A549 treated with CpdA at 1 μM for 4 hours (cell line): ENCODE results near the gene ELL. TPM values are rescaled to one million over a fixed set of nuclear protein-coding genes. Genes with fewer than 3 reads are reported as not detected.

Source experiments
- total RNA-seq: library from RNA; stranded (reverse); fragments of 200-300 nt; extraction: Qiagen RNA extraction; gene quantifications from 5 replicates; pipeline ENCODE4 v1.2.3, GENCODE V29; 2022; ENCODE audit warnings: low read depth

ELL gene
- 4.0 to 5.2 TPM (median 5.0 TPM) in 5 replicates for total RNA-seq

GRCh38 chr19:18521692-18522123 is at the start of gene ELL:
ELL (minus strand) TSS chr19:18522070; CDS start chr19:18522055, 15 bp downstream.

GRCh38 chr19:18557411-18558201 is 35.7 kb upstream of the ELL start, which contains the start of gene KXD1:
KXD1 (plus strand) TSS chr19:18557870; CDS start chr19:18562057, 4,187 bp downstream.

GRCh38 chr19:18542941-18543813 is 21.3 kb upstream of the ELL start, which contains the start of gene FKBP8:
FKBP8 (minus strand) TSS chr19:18543573; CDS start chr19:18541970, 1,603 bp downstream.

GRCh38 chr19:18437491-18438330 is 84.2 kb downstream of the ELL start, which contains the start of gene ISYNA1:
ISYNA1 (minus strand) TSS chr19:18438133; CDS start chr19:18437979, 154 bp downstream.

GRCh38 chr19:18419195-18419698 is 102.6 kb downstream of the ELL start, which contains the start of gene SSBP4:
SSBP4 (plus strand) TSS chr19:18419398; CDS start chr19:18419649, 251 bp downstream.

GRCh38 chr19:18397242-18398202 is 124.3 kb downstream of the ELL start, which contains the start of gene LRRC25:
LRRC25 (minus strand) TSS chr19:18397622; CDS start chr19:18396963, 659 bp downstream.

Other genes with a start within 250 kb of the ELL start
- 0.31 to 0.59 TPM (median 0.39 TPM) in 5 replicates for gene IQCN, start 247.6 kb downstream of the ELL start, total RNA-seq
- gene JUND, start 240.4 kb downstream of the ELL start, total RNA-seq = 27.0 to 68.8 TPM (median 60.8 TPM) in 5 replicates
- 212 to 240 TPM (median 230 TPM) in 5 replicates for gene LSM4, start 199.0 kb downstream of the ELL start, total RNA-seq
- 2.2 to 3.7 TPM (median 3.6 TPM) in 5 replicates for gene PGPEP1, start 181.5 kb downstream of the ELL start, total RNA-seq
- gene GDF15, start 135.9 kb downstream of the ELL start, total RNA-seq = 32.5 to 82.2 TPM (median 56.6 TPM) in 5 replicates
- gene LRRC25, start 124.4 kb downstream of the ELL start, total RNA-seq = 0.05 TPM in 2 of 5 replicates, not detected in the others
- 35.0 to 58.4 TPM (median 53.9 TPM) in 5 replicates for gene SSBP4, start 102.7 kb downstream of the ELL start, total RNA-seq
- gene ISYNA1, start 83.9 kb downstream of the ELL start, total RNA-seq = 31.8 to 43.0 TPM (median 41.5 TPM) in 5 replicates
- 122 to 156 TPM (median 144 TPM) in 5 replicates for gene FKBP8, start 21.5 kb upstream of the ELL start, total RNA-seq
- 74.2 to 107 TPM (median 101 TPM) in 5 replicates for gene KXD1, start 35.8 kb upstream of the ELL start, total RNA-seq
- gene UBA52, start 49.8 kb upstream of the ELL start, total RNA-seq = 972 to 1,227 TPM (median 1,167 TPM) in 5 replicates
- 43.1 to 59.2 TPM (median 55.1 TPM) in 5 replicates for gene REX1BD, start 66.7 kb upstream of the ELL start, total RNA-seq
- gene CRLF1, start 84.7 kb upstream of the ELL start, total RNA-seq = 1.9 to 4.5 TPM (median 2.2 TPM) in 5 replicates
- 4.2 to 6.2 TPM (median 5.2 TPM) in 5 replicates for gene TMEM59L, start 90.8 kb upstream of the ELL start, total RNA-seq
- 2.3 to 3.8 TPM (median 3.1 TPM) in 5 replicates for gene KLHL26, start 115.0 kb upstream of the ELL start, total RNA-seq
- 3.9 to 5.7 TPM (median 4.5 TPM) in 5 replicates for gene CRTC1, start 161.6 kb upstream of the ELL start, total RNA-seq